Peyer's patch (tissue), 4 donors: ENCODE results near the gene XRCC5. TPM values are rescaled to one million over a fixed set of nuclear protein-coding genes. Genes with fewer than 3 reads are reported as not detected.

Experiments
- DNase-seq, 3 donors: peaks; one replicate each; pipeline ENCODE4 v3.0.0-alpha.2; 2017 to 2019
- H3K27ac ChIP-seq, 4 donors: fragments of 200-600 bp; sonication (generic); one replicate each; pipeline ENCODE4 v1.5.1; 2016 to 2019
- H3K27me3 ChIP-seq, 2 donors: fragments of 200-600 bp; sonication (generic); one replicate each; pipeline ENCODE4 v1.5.1; 2019
- H3K36me3 ChIP-seq, 3 donors: fragments of 200-600 bp; sonication (generic); one replicate each; pipeline ENCODE4 v1.5.1; 2016 to 2019
- H3K4me1 ChIP-seq, 4 donors: fragments of 200-600 bp; sonication (generic); one replicate each; pipeline ENCODE4 v1.5.1; 2016 to 2019
- H3K4me3 ChIP-seq, 4 donors: fragments of 200-600 bp; sonication (generic); 1 replicate in 3 of 4; 2 replicates in 1 of 4; pipeline ENCODE4 v1.5.1; 2016 to 2019; ENCODE audit warnings: mild to moderate bottlenecking in 1 of 4
- H3K9me3 ChIP-seq, 4 donors: fragments of 200-600 bp; sonication (generic); one replicate each; pipeline ENCODE4 v1.5.1; 2016 to 2019; ENCODE audit warnings: mild to moderate bottlenecking in 1 of 4
- CTCF ChIP-seq, 6 experiments: fragments of 450-650 bp in 4 of 6; fragments of 200-600 bp in 2 of 6; sonication (generic) in 1 of 6; IDR thresholded peaks; one replicate each; pipeline ENCODE4 v1.5.1; 2017 to 2019; ENCODE audit warnings: antibody characterized with exemption in 6 of 6, mild to moderate bottlenecking in 3 of 6, moderate library complexity in 1 of 6
- POLR2A ChIP-seq, 2 donors: fragments of 450-650 bp; IDR thresholded peaks; one replicate each; pipeline ENCODE4 v1.5.1; 2017; ENCODE audit warnings: antibody characterized with exemption in 2 of 2, mild to moderate bottlenecking in 2 of 2, moderate library complexity in 2 of 2
- total RNA-seq, 4 donors: library from RNA; depleted of rRNA; stranded (reverse); fragments of >200 nt; gene quantifications; one replicate each; pipeline ENCODE4 v1.1.0, GENCODE V29; 2016

Gene XRCC5
- total RNA-seq, 4 donors from 2014 or later: 81.7 to 140 (median 111) TPM

- TF ChIP-seq CTCF (IDR thresholded peaks at IDR 0.05): no peak
- no peak for TF ChIP-seq POLR2A (IDR thresholded peaks at IDR 0.05)
- H3K27me3 ChIP-seq: no peaks in the 10 kb centered on the region
- H3K9me3 ChIP-seq: no peaks in the 10 kb centered on the region
- peaks cover 0 to 35% (median 2%) of the 10 kb centered on the region in 4 donors for H3K4me1 ChIP-seq
- no peak overlapping the region for H3K27ac ChIP-seq
- DNase-seq: no peak
- no peak overlapping the region for H3K4me3 ChIP-seq
- peaks cover 0 to 58% (median 0%) of the 10 kb centered on the region in 3 donors for H3K36me3 ChIP-seq
Measured at GRCh38 chr2:216113572-216113971, 4.4 kb downstream of the XRCC5 start.

- peaks cover 0 to 65% (median 0%) of the 10 kb centered on the region in 3 donors for H3K36me3 ChIP-seq
- no peaks in the 10 kb centered on the region for H3K27me3 ChIP-seq
- no peak for DNase-seq
- TF ChIP-seq POLR2A (IDR thresholded peaks at IDR 0.05) (no peak), CTCF (IDR thresholded peaks at IDR 0.05) (no peak)
- peaks cover 0 to 35% (median 2%) of the 10 kb centered on the region in 4 donors for H3K4me1 ChIP-seq
- peak overlapping the region in 3 of 4 donors; percentile 63 to 76 (median 74) for H3K27ac ChIP-seq
- H3K9me3 ChIP-seq: no peaks in the 10 kb centered on the region
- H3K4me3 ChIP-seq: no peak overlapping the region
Measured at GRCh38 chr2:216114382-216114713, 5.2 kb downstream of the XRCC5 start.

- Histone ChIP-seq H3K4me3 (peak overlapping the region; percentile 28 to 60 (median 46)), H3K27me3 (no peaks in the 10 kb centered on the region), H3K27ac (peak overlapping the region; percentile 64 to 76 (median 70)), H3K36me3 (peaks cover 0 to 71% (median 0%) of the 10 kb centered on the region in 3 donors), H3K4me1 (peaks cover 0 to 35% (median 2%) of the 10 kb centered on the region in 4 donors), H3K9me3 (no peaks in the 10 kb centered on the region)
- no peak for TF ChIP-seq POLR2A (IDR thresholded peaks at IDR 0.05)
- peak; percentile 85 to 96 (median 94) for TF ChIP-seq CTCF (IDR thresholded peaks at IDR 0.05)
- DNase-seq: peak; percentile 95 to 99 (median 98)
Measured at GRCh38 chr2:216114714-216115531, 5.8 kb downstream of the XRCC5 start.

GRCh38 chr2:216116418-216116817 is 7.3 kb downstream of the XRCC5 start:
- peaks cover 0 to 83% (median 0%) of the 10 kb centered on the region in 3 donors for H3K36me3 ChIP-seq
- no peak for TF ChIP-seq POLR2A (IDR thresholded peaks at IDR 0.05)
- TF ChIP-seq CTCF (IDR thresholded peaks at IDR 0.05): no peak
- no peak overlapping the region for H3K27ac ChIP-seq
- H3K27me3 ChIP-seq: no peaks in the 10 kb centered on the region
- H3K4me1 ChIP-seq: peaks cover 0 to 21% (median 0%) of the 10 kb centered on the region in 4 donors
- no peaks in the 10 kb centered on the region for H3K9me3 ChIP-seq
- H3K4me3 ChIP-seq: no peak overlapping the region
- no peak for DNase-seq

GRCh38 chr2:216117561-216118340 is 8.6 kb downstream of the XRCC5 start:
- H3K27me3 ChIP-seq: no peaks in the 10 kb centered on the region
- H3K27ac ChIP-seq: no peak overlapping the region
- H3K36me3 ChIP-seq: peaks cover 0 to 84% (median 0%) of the 10 kb centered on the region in 3 donors
- DNase-seq: no peak
- no peaks in the 10 kb centered on the region for H3K9me3 ChIP-seq
- TF ChIP-seq CTCF (IDR thresholded peaks at IDR 0.05): no peak
- TF ChIP-seq POLR2A (IDR thresholded peaks at IDR 0.05): no peak
- no peak overlapping the region for H3K4me3 ChIP-seq
- peaks cover 0 to 15% (median 0%) of the 10 kb centered on the region in 4 donors for H3K4me1 ChIP-seq
